ENCODE data around the gene METTL9.
A peak's percentile ranks its signal among the peaks of the same experiment; 100 is the strongest.

The METTL9 gene

GRCh38 chr16:21592191-21592590 is 7.2 kb upstream of the METTL9 start:
- no peak for TF ChIP-seq CTCF (IDR thresholded peaks at IDR 0.05; ENCODE audit: extremely low read depth, missing control alignments)

GRCh38 chr16:21593530-21594289 is 5.7 kb upstream of the METTL9 start:
- TF ChIP-seq CTCF (IDR thresholded peaks at IDR 0.05; ENCODE audit: extremely low read depth, missing control alignments), result no peak
- DNase-seq (ENCODE audit: low spot score), result no peak

More at GRCh38 chr16:21592191-21592590, 7.2 kb upstream of the METTL9 start:
- DNase-seq (ENCODE audit: low spot score), result no peak

GRCh38 chr16:21597561-21598030 is 1.8 kb upstream of the METTL9 start:
- no peak for DNase-seq (ENCODE audit: low spot score)
- TF ChIP-seq CTCF (IDR thresholded peaks at IDR 0.05; ENCODE audit: extremely low read depth, missing control alignments), result no peak

- DNase-seq (ENCODE audit: low spot score), result no peak
- TF ChIP-seq CTCF (IDR thresholded peaks at IDR 0.05; ENCODE audit: extremely low read depth, missing control alignments), result no peak
Observed at GRCh38 chr16:21598206-21598605, 1.2 kb upstream of the METTL9 start.

- peak; percentile 18 for DNase-seq (ENCODE audit: low spot score)
- no peak for TF ChIP-seq CTCF (IDR thresholded peaks at IDR 0.05; ENCODE audit: extremely low read depth, missing control alignments)
Observed at GRCh38 chr16:21598701-21599121, 666 bp upstream of the METTL9 start.

GRCh38 chr16:21600031-21600773 is 825 bp downstream of the METTL9 start:
- no peak for TF ChIP-seq CTCF (IDR thresholded peaks at IDR 0.05; ENCODE audit: extremely low read depth, missing control alignments)
- peak; percentile 41 for DNase-seq (ENCODE audit: low spot score)

- no peak for DNase-seq (ENCODE audit: low spot score)
- no peak for TF ChIP-seq CTCF (IDR thresholded peaks at IDR 0.05; ENCODE audit: extremely low read depth, missing control alignments)
Observed at GRCh38 chr16:21602785-21603184, 3.4 kb downstream of the METTL9 start.
